NOMO-1 treated with dmso at 0.1 percent for 144 hours (cell line): Measurements from ENCODE around the gene CDH13.

ENCODE experiments used
- DNase-seq: peaks from one replicate; lab custom pipeline; 2025; ENCODE audit not compliant: unreplicated experiment; lab: John Stamatoyannopoulos, UW

The CDH13 gene

GRCh38 chr16:82735673-82736091, 108.9 kb downstream of the CDH13 start:
- no peak for DNase-seq

- DNase-seq: no peak
These were observed 109.5 kb downstream of the CDH13 start for GRCh38 chr16:82736224-82736623.

GRCh38 chr16:82738699-82739098, 111.9 kb downstream of the CDH13 start:
- no peak for DNase-seq

- DNase-seq: no peak
These were observed 114.4 kb downstream of the CDH13 start for GRCh38 chr16:82741073-82741615.

- no peak for DNase-seq
These were observed 118.2 kb downstream of the CDH13 start for GRCh38 chr16:82744958-82745357.

- DNase-seq: no peak
These were observed 121.3 kb downstream of the CDH13 start for GRCh38 chr16:82748026-82748425.

GRCh38 chr16:82750068-82750467, 123.3 kb downstream of the CDH13 start:
- DNase-seq: no peak

GRCh38 chr16:82751020-82751419, 124.3 kb downstream of the CDH13 start:
- DNase-seq: no peak

- DNase-seq: no peak
These were observed 125.4 kb downstream of the CDH13 start for GRCh38 chr16:82752172-82752571.

GRCh38 chr16:82753821-82754220, 127.1 kb downstream of the CDH13 start:
- no peak for DNase-seq

GRCh38 chr16:82754716-82755513, 128.1 kb downstream of the CDH13 start:
- no peak for DNase-seq

- DNase-seq: no peak
These were observed 129.0 kb downstream of the CDH13 start for GRCh38 chr16:82755570-82756282.

- DNase-seq: no peak
These were observed 129.5 kb downstream of the CDH13 start for GRCh38 chr16:82756283-82756599.

- no peak for DNase-seq
These were observed 131.6 kb downstream of the CDH13 start for GRCh38 chr16:82758406-82758805.

GRCh38 chr16:82758904-82759303, 132.1 kb downstream of the CDH13 start:
- DNase-seq: no peak

GRCh38 chr16:82761236-82761635, 134.5 kb downstream of the CDH13 start:
- DNase-seq: no peak

- no peak for DNase-seq
These were observed 135.1 kb downstream of the CDH13 start for GRCh38 chr16:82761858-82762257.

GRCh38 chr16:82763371-82763770, 136.6 kb downstream of the CDH13 start:
- no peak for DNase-seq

GRCh38 chr16:82767198-82767597, 140.4 kb downstream of the CDH13 start:
- DNase-seq: no peak

GRCh38 chr16:82767808-82768207, 141.0 kb downstream of the CDH13 start:
- DNase-seq: no peak

GRCh38 chr16:82769845-82770244, 143.1 kb downstream of the CDH13 start:
- no peak for DNase-seq

- DNase-seq: no peak
These were observed 145.4 kb downstream of the CDH13 start for GRCh38 chr16:82772215-82772614.
